Limb (tissue), 2 donors: Measurements from ENCODE around the gene PMF1.
"Not testable (repeated sequence)": the region's sequence is repeated elsewhere in the genome, so short reads cannot be mapped to it uniquely, and the experiment has no call there.

Source experiments
- DNase-seq, 2 donors: peaks; one replicate each; pipeline ENCODE4 v3.0.0-alpha.2; 2016; ENCODE audit errors: extremely low spot score in 2 of 2

PMF1 gene, protein sequence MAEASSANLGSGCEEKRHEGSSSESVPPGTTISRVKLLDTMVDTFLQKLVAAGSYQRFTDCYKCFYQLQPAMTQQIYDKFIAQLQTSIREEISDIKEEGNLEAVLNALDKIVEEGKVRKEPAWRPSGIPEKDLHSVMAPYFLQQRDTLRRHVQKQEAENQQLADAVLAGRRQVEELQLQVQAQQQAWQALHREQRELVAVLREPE

DNA sequence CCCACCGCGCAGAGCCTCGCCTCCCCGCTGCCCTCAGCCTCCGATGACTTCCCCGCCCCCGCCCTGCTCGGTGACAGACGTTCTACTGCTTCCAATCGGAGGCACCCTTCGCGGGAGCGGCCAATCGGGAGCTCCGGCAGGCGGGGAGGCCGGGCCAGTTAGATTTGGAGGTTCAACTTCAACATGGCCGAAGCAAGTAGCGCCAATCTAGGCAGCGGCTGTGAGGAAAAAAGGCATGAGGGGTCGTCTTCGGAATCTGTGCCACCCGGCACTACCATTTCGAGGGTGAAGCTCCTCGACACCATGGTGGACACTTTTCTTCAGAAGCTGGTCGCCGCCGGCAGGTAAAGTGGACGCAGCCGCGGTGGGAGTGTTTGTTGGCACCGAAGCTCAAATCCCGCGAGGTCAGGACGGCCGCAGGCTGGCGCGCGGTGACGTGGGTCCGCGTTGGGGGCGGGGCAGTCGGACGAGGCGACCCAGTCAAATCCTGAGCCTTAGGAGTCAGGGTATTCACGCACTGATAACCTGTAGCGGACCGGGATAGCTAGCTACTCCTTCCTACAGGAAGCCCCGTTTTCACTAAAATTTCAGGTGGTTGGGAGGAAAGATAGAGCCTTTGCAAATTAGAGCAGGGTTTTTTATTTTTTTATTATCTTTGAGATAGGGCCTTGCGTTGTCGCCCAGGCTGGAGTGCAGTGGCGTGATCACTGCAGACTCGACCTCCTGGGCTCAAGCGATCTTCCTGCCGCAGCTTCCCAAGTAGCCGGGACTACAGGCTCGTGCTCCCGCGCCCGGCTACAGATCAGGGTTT lies at the start of gene PMF1:
Gene PMF1 (plus strand): TSS at position 175 of the 811 bp plus-strand sequence. CDS start 9 bp downstream, at position 184.
- DNase-seq = peak; percentile 97

GRCh38 chr1:156163712-156164111 lies 49.1 kb upstream of the PMF1 start:
- DNase-seq = no peak

GRCh38 chr1:156164125-156164831 lies 48.5 kb upstream of the PMF1 start:
- DNase-seq = no peak

GRCh38 chr1:156165083-156165482 lies 47.7 kb upstream of the PMF1 start:
- no peak for DNase-seq

DNA sequence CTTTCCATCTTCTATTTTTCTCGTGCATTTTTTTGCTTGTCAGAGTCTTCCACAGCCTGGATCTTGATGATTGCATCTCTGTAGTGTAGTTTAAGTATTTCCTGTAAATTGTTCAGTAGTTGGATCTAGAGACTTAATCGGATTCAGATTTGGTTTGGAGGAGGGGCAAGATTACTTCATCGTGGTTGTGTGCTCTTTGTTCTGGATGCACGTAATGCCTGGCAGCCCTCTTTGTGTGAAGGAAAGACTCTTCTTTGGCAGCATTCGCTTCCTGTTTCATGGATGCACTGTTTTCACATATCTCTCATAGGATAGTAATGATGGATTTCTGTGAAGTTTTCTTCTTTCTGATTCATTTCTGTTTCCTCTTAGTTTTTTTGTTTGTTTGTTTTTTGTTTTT lies 45.3 kb upstream of the PMF1 start:
- no peak for DNase-seq

DNA sequence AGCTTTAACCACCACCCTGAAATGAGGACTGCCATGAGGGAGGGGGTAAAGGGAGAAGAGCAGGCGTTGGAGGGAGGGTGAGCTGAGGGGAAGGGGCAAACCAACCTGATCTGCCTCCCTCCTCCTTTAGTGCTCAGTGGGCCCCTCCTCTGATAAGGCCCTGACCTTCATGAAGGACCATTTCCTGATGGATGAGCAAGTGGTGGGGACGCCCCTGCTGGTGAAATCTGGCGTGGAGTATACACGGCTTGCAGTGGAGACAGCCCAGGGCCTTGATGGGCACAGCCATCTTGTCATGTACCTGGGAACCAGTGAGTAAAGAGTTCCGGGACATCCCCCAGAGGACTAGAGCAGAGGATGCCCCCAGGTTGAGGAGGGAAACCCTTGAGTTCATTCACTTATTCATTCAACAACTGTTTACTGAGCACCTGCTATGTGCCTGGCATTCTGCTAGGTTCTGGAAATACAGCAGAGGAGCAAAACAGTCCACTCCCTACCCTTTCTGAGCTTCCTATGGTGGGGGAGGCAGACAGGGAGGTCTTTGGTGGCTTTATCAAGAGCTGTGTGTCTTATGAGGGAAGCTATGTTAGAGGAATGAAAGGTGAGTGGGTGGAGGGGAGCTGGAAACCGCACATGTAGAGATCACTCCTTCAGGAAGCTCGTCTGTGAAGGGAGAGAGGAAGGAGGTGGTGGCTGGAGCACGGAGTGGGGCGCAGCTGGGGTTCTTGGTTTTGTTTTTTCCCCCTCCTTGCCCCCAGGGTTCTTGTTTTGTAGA lies 39.9 kb upstream of the PMF1 start:
- no peak for DNase-seq

DNA sequence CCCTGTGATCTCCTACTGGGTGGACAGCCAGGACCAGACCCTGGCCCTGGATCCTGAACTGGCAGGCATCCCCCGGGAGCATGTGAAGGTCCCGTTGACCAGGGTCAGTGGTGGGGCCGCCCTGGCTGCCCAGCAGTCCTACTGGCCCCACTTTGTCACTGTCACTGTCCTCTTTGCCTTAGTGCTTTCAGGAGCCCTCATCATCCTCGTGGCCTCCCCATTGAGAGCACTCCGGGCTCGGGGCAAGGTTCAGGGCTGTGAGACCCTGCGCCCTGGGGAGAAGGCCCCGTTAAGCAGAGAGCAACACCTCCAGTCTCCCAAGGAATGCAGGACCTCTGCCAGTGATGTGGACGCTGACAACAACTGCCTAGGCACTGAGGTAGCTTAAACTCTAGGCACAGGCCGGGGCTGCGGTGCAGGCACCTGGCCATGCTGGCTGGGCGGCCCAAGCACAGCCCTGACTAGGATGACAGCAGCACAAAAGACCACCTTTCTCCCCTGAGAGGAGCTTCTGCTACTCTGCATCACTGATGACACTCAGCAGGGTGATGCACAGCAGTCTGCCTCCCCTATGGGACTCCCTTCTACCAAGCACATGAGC lies 36.1 kb upstream of the PMF1 start:
- DNase-seq = no peak

- no peak for DNase-seq
Measured at GRCh38 chr1:156177919-156178654, 34.7 kb upstream of the PMF1 start.

DNA sequence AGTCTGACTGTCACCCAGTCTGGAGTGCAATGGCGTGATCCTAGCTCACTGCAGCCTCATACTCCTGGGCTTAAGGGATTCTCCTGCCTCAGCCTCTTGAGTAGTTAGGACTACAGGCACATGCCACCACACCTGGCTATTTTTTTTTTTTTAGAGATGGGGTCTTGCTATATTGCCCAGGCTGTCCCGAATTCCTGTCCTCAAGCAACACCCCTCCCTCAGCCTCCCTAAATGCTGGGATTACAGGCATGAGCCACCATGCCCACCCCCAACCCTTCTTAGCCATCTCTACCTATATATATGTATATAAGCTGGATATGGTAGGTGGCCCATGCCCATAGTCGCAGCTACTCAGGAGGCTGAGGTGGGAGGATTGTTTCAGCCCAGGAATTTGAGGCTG lies 32.3 kb upstream of the PMF1 start:
- no peak for DNase-seq

GRCh38 chr1:156181391-156181924 lies 31.3 kb upstream of the PMF1 start:
- not testable (repeated sequence) for DNase-seq

GRCh38 chr1:156182010-156182779 lies 30.6 kb upstream of the PMF1 start:
- not testable (repeated sequence) for DNase-seq

- DNase-seq = not testable (repeated sequence)
Measured at GRCh38 chr1:156186347-156187177, 26.2 kb upstream of the PMF1 start.

GRCh38 chr1:156190265-156190664 lies 22.5 kb upstream of the PMF1 start:
- DNase-seq = not testable (repeated sequence)

DNA sequence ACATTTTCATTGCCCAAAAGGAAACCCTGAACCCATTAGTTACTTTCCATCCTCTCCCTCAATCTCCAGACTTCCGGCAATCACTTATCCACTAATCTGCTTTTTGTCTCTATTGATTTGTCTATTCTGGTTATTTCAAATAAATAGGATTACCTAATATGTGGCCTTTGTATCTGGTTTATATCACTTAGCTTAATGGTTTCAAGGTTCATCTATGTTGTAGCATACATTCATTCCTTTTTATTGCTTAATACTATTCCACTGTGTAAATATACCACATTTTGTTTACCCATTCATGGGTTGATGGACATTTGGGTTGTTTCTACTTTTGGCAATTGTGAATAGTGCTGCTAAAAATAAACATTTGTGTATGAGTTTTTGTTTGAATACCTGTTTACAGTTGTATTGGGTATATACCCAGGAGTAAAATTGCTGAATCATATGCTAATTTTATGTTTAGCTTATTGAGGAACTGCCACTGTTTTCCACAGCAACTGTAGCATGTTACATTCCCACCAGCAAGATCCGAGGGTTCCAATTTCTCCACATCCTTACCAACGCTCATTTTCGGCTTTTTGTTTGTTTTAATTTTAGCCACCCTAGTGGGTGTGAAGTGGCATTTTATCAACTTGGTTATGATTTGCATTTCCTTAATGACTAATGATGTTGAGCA lies 21.4 kb upstream of the PMF1 start:
- DNase-seq = no peak

GRCh38 chr1:156193208-156193487 lies 19.7 kb upstream of the PMF1 start:
- no peak for DNase-seq

GRCh38 chr1:156193488-156194299 lies 19.1 kb upstream of the PMF1 start, which contains the start of gene SLC25A44:
TSS of gene SLC25A44 (plus strand) at chr1:156194104. CDS start at chr1:156199848, 5,744 bp downstream.
- peak; percentile 97 to 99 for DNase-seq

GRCh38 chr1:156194300-156194652 lies 18.5 kb upstream of the PMF1 start:
- no peak for DNase-seq
